ENCODE measurements around the gene RAB13. TPM values are rescaled to one million over a fixed set of nuclear protein-coding genes. Genes with fewer than 3 reads are reported as not detected.

The RAB13 gene
- total RNA-seq, 1 experiment from 2014 or later = 122 TPM

- H2BK15ac ChIP-seq (ENCODE audit: low read depth, low read length) = no peak within 1 kb of the TSS
- peak; percentile 95 for DNase-seq
- H3K56ac ChIP-seq (ENCODE audit: insufficient read length, low read depth, low read length) = no peak within 1 kb of the TSS
- peak within 1 kb of the TSS; percentile 19 for H4K5ac ChIP-seq (ENCODE audit: insufficient read length, low read depth, low read length)
- H3K27me3 Mint-ChIP-seq (ENCODE audit: low read depth) = peaks cover 2% of the 10 kb centered on the region; the same call in 1 of the 2 replicates
- no peaks in the 10 kb centered on the region for H3K9me3 ChIP-seq (ENCODE audit: control insufficient read depth, low read depth, low read length)
- no peaks in the 10 kb centered on the region for H3K27me3 ChIP-seq (ENCODE audit: insufficient read depth, low read length)
- no peak within 1 kb of the TSS; the same call in 1 of the 2 replicates for H3K4ac ChIP-seq (ENCODE audit: low read depth, low read length)
- H3K9ac ChIP-seq (ENCODE audit: extremely low read depth, insufficient read length, low read length) = peak within 1 kb of the TSS; percentile 99
- no peak within 1 kb of the TSS for H4K91ac ChIP-seq (ENCODE audit: insufficient read length, low read depth, low read length)
- peaks cover 9% of the 10 kb centered on the region for H3K23me2 ChIP-seq (ENCODE audit: insufficient read length, low read depth, low read length, poor library complexity, severe bottlenecking)
- H2BK20ac ChIP-seq (ENCODE audit: low read depth, low read length, poor library complexity, severe bottlenecking) = no peak within 1 kb of the TSS
- peak within 1 kb of the TSS; percentile 91 for H3K4me2 ChIP-seq (ENCODE audit: insufficient read depth, insufficient read length, low read length)
- H2BK5ac ChIP-seq (ENCODE audit: insufficient read length, low read length) = peak within 1 kb of the TSS; percentile 80
- peak within 1 kb of the TSS; percentile 96 to 97 for H3K4me3 Mint-ChIP-seq
- H2BK120ac ChIP-seq (ENCODE audit: low read depth, low read length, poor library complexity, severe bottlenecking) = peak within 1 kb of the TSS; percentile 74
- peak within 1 kb of the TSS; percentile 99 for H3K18ac ChIP-seq (ENCODE audit: insufficient read length, low read depth, low read length)
- peaks cover 3% of the 10 kb centered on the region; the same call in 1 of the 2 replicates for H3K79me2 ChIP-seq (ENCODE audit: insufficient read depth, low read length)
- peak within 1 kb of the TSS; percentile 99 for H3K14ac ChIP-seq (ENCODE audit: insufficient read depth, low read length)
- no CpG with 5 or more reads among the region's 36 CpGs for WGBS (ENCODE audit: extremely low coverage, insufficient read length, low lambda C conversion rate)
- H4K20me1 ChIP-seq (ENCODE audit: control insufficient read depth, insufficient read depth, insufficient read length) = no peaks in the 10 kb centered on the region
- no peak within 1 kb of the TSS for H2AK5ac ChIP-seq (ENCODE audit: insufficient read length, low read length)
- peaks cover 0 to under 1% of the 10 kb centered on the region in 2 experiments; a peak in 3 of 5 replicates for H3K9me3 Mint-ChIP-seq
- peaks cover 19 to 22% of the 10 kb centered on the region in 2 experiments for H3K4me1 Mint-ChIP-seq
- TF ChIP-seq CTCF (conservative IDR thresholded peaks at IDR 0.05) = no peak
- H3K27ac ChIP-seq (ENCODE audit: insufficient read length, low read depth, low read length) = peak within 1 kb of the TSS; percentile 82
- H2BK12ac ChIP-seq (ENCODE audit: insufficient read length, low read depth, low read length) = no peak within 1 kb of the TSS
- H3T11ph ChIP-seq (ENCODE audit: low read length) = peak within 1 kb of the TSS; percentile 91
- peaks cover 36 to 48% (median 45%) of the 10 kb centered on the region in 3 experiments for H3K36me3 Mint-ChIP-seq (ENCODE audit: insufficient read depth in 1 of 3, low read depth in 3 of 3)
- H2AFZ ChIP-seq (ENCODE audit: low read length) = no peak within 1 kb of the TSS
- H4K8ac ChIP-seq (replicated peaks; ENCODE audit: insufficient read length, low read depth, low read length) = no peak within 1 kb of the TSS
- H3K23ac ChIP-seq (ENCODE audit: insufficient read length, low read depth, low read length) = no peak within 1 kb of the TSS
- peak within 1 kb of the TSS; percentile 99 to 100 (median 99) for H3K27ac Mint-ChIP-seq
- H3K79me1 ChIP-seq (ENCODE audit: insufficient read depth, low read depth, low read length, poor library complexity, severe bottlenecking) = peaks cover 4% of the 10 kb centered on the region
- H3K4me1 ChIP-seq (ENCODE audit: insufficient read depth, low read length) = no peaks in the 10 kb centered on the region
Measured at GRCh38 chr1:153990468-153991150, 4.5 kb upstream of the RAB13 start, which contains the start of gene RPS27. Gene RPS27, plus strand, starts transcription at chr1:153990762. Its CDS starts 35 bp downstream, at chr1:153990797.

Data from H9 (cell line).